ENCODE results near the gene MYH7.

DNA sequence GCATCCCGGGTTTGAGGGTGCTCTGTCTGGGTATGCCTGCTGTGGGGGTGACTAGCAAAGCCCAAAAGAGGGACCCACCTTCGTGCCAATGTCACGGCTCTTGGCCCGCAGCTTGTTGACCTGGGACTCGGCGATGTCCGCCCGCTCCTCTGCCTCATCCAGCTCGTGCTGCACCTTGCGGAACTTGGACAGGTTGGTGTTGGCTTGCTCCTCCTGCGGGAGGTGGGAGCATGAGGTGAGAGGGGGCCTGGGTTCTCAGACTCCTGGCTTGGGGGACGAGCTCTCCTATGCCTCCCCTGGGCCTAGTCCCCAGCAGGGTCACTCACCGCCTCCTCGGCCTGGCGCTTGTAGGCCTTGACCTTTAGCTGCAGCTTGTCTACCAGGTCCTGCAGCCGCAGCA, 21.8 kb downstream of the MYH7 start:
- TF ChIP-seq, protein P1, sequence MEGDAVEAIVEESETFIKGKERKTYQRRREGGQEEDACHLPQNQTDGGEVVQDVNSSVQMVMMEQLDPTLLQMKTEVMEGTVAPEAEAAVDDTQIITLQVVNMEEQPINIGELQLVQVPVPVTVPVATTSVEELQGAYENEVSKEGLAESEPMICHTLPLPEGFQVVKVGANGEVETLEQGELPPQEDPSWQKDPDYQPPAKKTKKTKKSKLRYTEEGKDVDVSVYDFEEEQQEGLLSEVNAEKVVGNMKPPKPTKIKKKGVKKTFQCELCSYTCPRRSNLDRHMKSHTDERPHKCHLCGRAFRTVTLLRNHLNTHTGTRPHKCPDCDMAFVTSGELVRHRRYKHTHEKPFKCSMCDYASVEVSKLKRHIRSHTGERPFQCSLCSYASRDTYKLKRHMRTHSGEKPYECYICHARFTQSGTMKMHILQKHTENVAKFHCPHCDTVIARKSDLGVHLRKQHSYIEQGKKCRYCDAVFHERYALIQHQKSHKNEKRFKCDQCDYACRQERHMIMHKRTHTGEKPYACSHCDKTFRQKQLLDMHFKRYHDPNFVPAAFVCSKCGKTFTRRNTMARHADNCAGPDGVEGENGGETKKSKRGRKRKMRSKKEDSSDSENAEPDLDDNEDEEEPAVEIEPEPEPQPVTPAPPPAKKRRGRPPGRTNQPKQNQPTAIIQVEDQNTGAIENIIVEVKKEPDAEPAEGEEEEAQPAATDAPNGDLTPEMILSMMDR (IDR thresholded peaks at IDR 0.05; ENCODE audit: insufficient read depth, low read length, poor library complexity, severe bottlenecking), result no peak
- no peak for TF ChIP-seq EZH2phosphoT487 (conservative IDR thresholded peaks at IDR 0.05; ENCODE audit: low read length)
